ENCODE results near the gene C1QTNF9B. TPM values are rescaled to one million over a fixed set of nuclear protein-coding genes. Genes with fewer than 3 reads are reported as not detected.

C1QTNF9B gene
- total and polyA plus RNA-seq, 2 donors (not counting 1 experiment from before 2014, with no cell fraction given) = not detected

DNA sequence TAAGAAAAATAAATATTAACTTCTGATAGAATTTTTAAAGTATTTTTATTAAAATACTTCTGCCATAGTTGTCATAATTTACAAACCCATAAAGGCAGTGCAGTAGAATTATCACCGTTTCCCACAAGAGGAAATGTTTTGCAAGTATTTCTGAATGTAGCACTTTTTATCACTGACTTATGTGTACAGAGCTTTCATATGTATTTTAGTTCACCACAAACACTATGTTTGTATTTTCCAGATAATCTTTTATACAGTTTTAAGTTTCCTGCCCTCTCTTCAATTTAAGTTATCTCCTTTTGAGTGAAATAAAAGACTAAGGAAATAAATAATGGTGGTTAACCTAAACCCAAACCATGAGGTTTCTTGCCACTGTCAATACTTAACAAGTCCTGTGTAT is 32.3 kb downstream of the C1QTNF9B start:
- no peak overlapping the region for H3K27ac Mint-ChIP-seq
- CTCF ChIA-PET = interaction anchor here (1.2 kb wide), 1 partner anchor 16 kb away, joined by 3 read pairs; no protein-coding TSS in a partner anchor
- POLR2A ChIA-PET = no interaction called here
- TF ChIP-seq, protein P1, sequence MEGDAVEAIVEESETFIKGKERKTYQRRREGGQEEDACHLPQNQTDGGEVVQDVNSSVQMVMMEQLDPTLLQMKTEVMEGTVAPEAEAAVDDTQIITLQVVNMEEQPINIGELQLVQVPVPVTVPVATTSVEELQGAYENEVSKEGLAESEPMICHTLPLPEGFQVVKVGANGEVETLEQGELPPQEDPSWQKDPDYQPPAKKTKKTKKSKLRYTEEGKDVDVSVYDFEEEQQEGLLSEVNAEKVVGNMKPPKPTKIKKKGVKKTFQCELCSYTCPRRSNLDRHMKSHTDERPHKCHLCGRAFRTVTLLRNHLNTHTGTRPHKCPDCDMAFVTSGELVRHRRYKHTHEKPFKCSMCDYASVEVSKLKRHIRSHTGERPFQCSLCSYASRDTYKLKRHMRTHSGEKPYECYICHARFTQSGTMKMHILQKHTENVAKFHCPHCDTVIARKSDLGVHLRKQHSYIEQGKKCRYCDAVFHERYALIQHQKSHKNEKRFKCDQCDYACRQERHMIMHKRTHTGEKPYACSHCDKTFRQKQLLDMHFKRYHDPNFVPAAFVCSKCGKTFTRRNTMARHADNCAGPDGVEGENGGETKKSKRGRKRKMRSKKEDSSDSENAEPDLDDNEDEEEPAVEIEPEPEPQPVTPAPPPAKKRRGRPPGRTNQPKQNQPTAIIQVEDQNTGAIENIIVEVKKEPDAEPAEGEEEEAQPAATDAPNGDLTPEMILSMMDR (IDR thresholded peaks at IDR 0.05) = no peak
- TF ChIP-seq EZH2 (IDR thresholded peaks at IDR 0.05; ENCODE audit: borderline replicate concordance, insufficient read depth, low read depth, low read length, poor library complexity, severe bottlenecking) = no peak
- ATAC-seq (ENCODE audit: low read depth) (no peak), DNase-seq (no peak)
- WGBS (ENCODE audit: insufficient coverage) = no CpG with 5 or more reads among the region's 1 CpG
- Histone ChIP-seq H3K79me2 (ENCODE audit: control insufficient read depth, insufficient read depth, low read length) (no peaks in the 10 kb centered on the region), H3K4me1 (ENCODE audit: control insufficient read depth in 2 of 2, insufficient read depth in 2 of 2, low read length in 2 of 2) (peaks cover 4 to 5% of the 10 kb centered on the region in 2 donors), H3K27me3 (replicated peaks in 1 of 4; ENCODE audit: control extremely low read depth in 1 of 4, control insufficient read depth in 3 of 4, insufficient read depth in 4 of 4, low read length in 3 of 4) (no peaks in the 10 kb centered on the region), H3K9me3 (ENCODE audit: control extremely low read depth in 1 of 3, control insufficient read depth in 2 of 3, insufficient read depth in 1 of 3, low read length in 2 of 3) (no peaks in the 10 kb centered on the region), H4K20me1 (ENCODE audit: control insufficient read depth, insufficient read depth, low read length, poor library complexity, severe bottlenecking) (no peaks in the 10 kb centered on the region), H3K9ac (ENCODE audit: low read length) (no peak overlapping the region), H3K4me3 (ENCODE audit: control extremely low read depth in 1 of 5, extremely low read depth in 1 of 5, insufficient read depth in 1 of 5, low read depth in 2 of 5, low read length in 4 of 5) (no peak overlapping the region), H3K4me2 (replicated peaks; ENCODE audit: low read depth, low read length, poor library complexity, severe bottlenecking) (no peak overlapping the region), H3K36me3 (replicated peaks in 1 of 2; ENCODE audit: control extremely low read depth in 1 of 2, control insufficient read depth in 1 of 2, extremely low read depth in 1 of 2, insufficient read depth in 2 of 2, low read length in 1 of 2) (peaks cover under 1 to 2% of the 10 kb centered on the region in 2 experiments), H3K27ac (ENCODE audit: low read length in 2 of 2) (no peak overlapping the region), H2AFZ (ENCODE audit: insufficient read depth, low read depth, low read length, poor library complexity, severe bottlenecking) (no peak overlapping the region)
- no peaks in the 10 kb centered on the region for H3K9me3 Mint-ChIP-seq (ENCODE audit: insufficient read depth)
- intact Hi-C loops (cut with micrococcal nuclease) = no loop called here
- no peak overlapping the region for H3K4me3 Mint-ChIP-seq
- peaks cover 5% of the 10 kb centered on the region for H3K4me1 Mint-ChIP-seq
- no peaks in the 10 kb centered on the region for H3K27me3 Mint-ChIP-seq

DNA sequence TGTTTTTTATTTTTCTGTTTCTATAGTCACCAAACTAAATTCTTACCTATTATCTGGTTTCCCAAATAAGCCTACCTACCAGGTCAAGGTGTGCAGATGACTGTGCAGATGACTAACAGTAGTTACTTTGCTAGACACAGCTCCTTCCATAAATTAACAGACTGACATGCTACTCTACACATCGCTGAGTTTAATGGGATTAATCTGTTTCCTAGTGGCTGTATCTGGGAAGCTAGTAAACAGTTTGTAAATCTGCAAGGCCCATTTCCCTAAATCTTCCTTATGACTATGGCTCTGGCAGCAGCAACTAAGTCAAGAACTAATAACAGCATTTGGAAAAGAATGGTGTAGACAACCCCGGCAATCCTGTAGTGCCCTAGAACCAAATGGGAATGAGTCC is 36.0 kb downstream of the C1QTNF9B start:
- Mint-ChIP-seq H3K4me1 (peaks cover 9% of the 10 kb centered on the region), H3K9me3 (ENCODE audit: insufficient read depth) (no peaks in the 10 kb centered on the region), H3K4me3 (no peak overlapping the region), H3K27ac (no peak overlapping the region), H3K27me3 (no peaks in the 10 kb centered on the region)
- Histone ChIP-seq H3K36me3 (replicated peaks in 1 of 2; ENCODE audit: control extremely low read depth in 1 of 2, control insufficient read depth in 1 of 2, extremely low read depth in 1 of 2, insufficient read depth in 2 of 2, low read length in 1 of 2) (peaks cover 0 to 7% of the 10 kb centered on the region in 2 experiments), H4K20me1 (ENCODE audit: control insufficient read depth, insufficient read depth, low read length, poor library complexity, severe bottlenecking) (no peaks in the 10 kb centered on the region), H3K4me2 (replicated peaks; ENCODE audit: low read depth, low read length, poor library complexity, severe bottlenecking) (no peak overlapping the region), H3K9ac (ENCODE audit: low read length) (no peak overlapping the region), H3K27ac (ENCODE audit: low read length in 2 of 2) (no peak overlapping the region), H3K79me2 (ENCODE audit: control insufficient read depth, insufficient read depth, low read length) (no peaks in the 10 kb centered on the region), H3K4me1 (ENCODE audit: control insufficient read depth in 2 of 2, insufficient read depth in 2 of 2, low read length in 2 of 2) (peaks cover 4 to 6% of the 10 kb centered on the region in 2 donors), H3K9me3 (ENCODE audit: control extremely low read depth in 1 of 3, control insufficient read depth in 2 of 3, insufficient read depth in 1 of 3, low read length in 2 of 3) (no peaks in the 10 kb centered on the region), H3K27me3 (replicated peaks in 1 of 4; ENCODE audit: control extremely low read depth in 1 of 4, control insufficient read depth in 3 of 4, insufficient read depth in 4 of 4, low read length in 3 of 4) (no peaks in the 10 kb centered on the region), H2AFZ (ENCODE audit: insufficient read depth, low read depth, low read length, poor library complexity, severe bottlenecking) (no peak overlapping the region), H3K4me3 (ENCODE audit: control extremely low read depth in 1 of 5, extremely low read depth in 1 of 5, insufficient read depth in 1 of 5, low read depth in 2 of 5, low read length in 4 of 5) (no peak overlapping the region)
- no peak for TF ChIP-seq EZH2 (IDR thresholded peaks at IDR 0.05; ENCODE audit: borderline replicate concordance, insufficient read depth, low read depth, low read length, poor library complexity, severe bottlenecking)
- TF ChIP-seq, protein P1 (IDR thresholded peaks at IDR 0.05) = no peak
- ATAC-seq (ENCODE audit: low read depth) (no peak), DNase-seq (no peak)
- ChIA-PET POLR2A (no interaction called here), CTCF (interaction anchor here (0.7 to 1.6 kb wide), 3 partner anchors 8 to 454 kb away, joined by 3 to 5 read pairs (median 3); no protein-coding TSS in a partner anchor)
- intact Hi-C loops (cut with micrococcal nuclease) = no loop called here
- WGBS (ENCODE audit: insufficient coverage) = no CpG with 5 or more reads among the region's 2 CpGs
